ENCODE measurements around the gene SCN4B.

SCN4B gene

GRCh38 chr11:118152020-118152551 lies 537 bp downstream of the SCN4B start:
- H2AK5ac ChIP-seq (ENCODE audit: low read depth, low read length), result no peak overlapping the region
- H3K23ac ChIP-seq (ENCODE audit: low read depth, low read length, poor library complexity), result peak overlapping the region; percentile 1
- peak overlapping the region; percentile 80 for H3K18ac ChIP-seq (ENCODE audit: low read length)
- no peaks in the 10 kb centered on the region for H3K9me3 ChIP-seq (replicated peaks in 1 of 2; ENCODE audit: control insufficient read depth in 2 of 2, insufficient read depth in 1 of 2, low read depth in 1 of 2, low read length in 2 of 2)
- H3K14ac ChIP-seq (ENCODE audit: low read length), result no peak overlapping the region
- H2BK12ac ChIP-seq (ENCODE audit: low read length), result no peak overlapping the region
- no peaks in the 10 kb centered on the region for H3K79me1 ChIP-seq (ENCODE audit: low read depth, low read length)
- peak overlapping the region; percentile 44 to 80 for H3K4me3 ChIP-seq (ENCODE audit: low read length in 2 of 2)
- peaks cover 3 to 23% of the 10 kb centered on the region in 2 donors for H3K4me1 ChIP-seq (ENCODE audit: control insufficient read depth in 2 of 2, insufficient read depth in 1 of 2, low read depth in 1 of 2, low read length in 2 of 2)
- H3K36me3 ChIP-seq (replicated peaks in 1 of 2; ENCODE audit: control insufficient read depth in 2 of 2, insufficient read depth in 2 of 2, low read length in 2 of 2), result no peaks in the 10 kb centered on the region
- no peak overlapping the region for H4K8ac ChIP-seq (ENCODE audit: low read depth, low read length)
- no CpG with 5 or more reads among the region's 16 CpGs for WGBS, 2 donors (ENCODE audit: extremely low coverage in 2 of 2, insufficient read length in 2 of 2, insufficient replicate concordance in 1 of 2)
- H4K91ac ChIP-seq (ENCODE audit: low read depth, low read length, poor library complexity), result no peak overlapping the region
- peak overlapping the region; percentile 36 for H3K9ac ChIP-seq (ENCODE audit: low read depth, low read length, poor library complexity)
- H2BK15ac ChIP-seq (ENCODE audit: low read length), result peak overlapping the region; percentile 86
- H2AFZ ChIP-seq (ENCODE audit: low read length), result peak overlapping the region; percentile 98
- peaks cover 0 to 97% (median 63%) of the 10 kb centered on the region in 3 experiments for H3K27me3 ChIP-seq (ENCODE audit: control insufficient read depth in 3 of 3, insufficient read depth in 3 of 3, low read depth in 1 of 3, low read length in 3 of 3)
- no peak overlapping the region for H3K4ac ChIP-seq (ENCODE audit: low read length)
- no peak overlapping the region for H2BK120ac ChIP-seq (ENCODE audit: low read depth, low read length)
- no peak for DNase-seq (ENCODE audit: low spot score)
- peak overlapping the region; percentile 96 for H3K4me2 ChIP-seq (ENCODE audit: insufficient read depth, low read length, poor library complexity, severe bottlenecking)
- H2BK5ac ChIP-seq (ENCODE audit: low read length), result no peak overlapping the region
- no peak overlapping the region for H3K27ac ChIP-seq (replicated peaks; ENCODE audit: low read length)

- no CpG with 5 or more reads among the region's 5 CpGs for WGBS, 2 donors (ENCODE audit: extremely low coverage in 2 of 2, insufficient read length in 2 of 2, insufficient replicate concordance in 1 of 2)
These were observed 1.2 kb downstream of the SCN4B start for GRCh38 chr11:118151431-118151830.

GRCh38 chr11:118149493-118149892 lies 3.1 kb downstream of the SCN4B start:
- H2BK120ac ChIP-seq (ENCODE audit: low read depth, low read length), result no peak overlapping the region
- peak overlapping the region; percentile 55 for H2BK5ac ChIP-seq (ENCODE audit: low read length)
- peaks cover 3 to 95% (median 53%) of the 10 kb centered on the region in 3 experiments for H3K27me3 ChIP-seq (ENCODE audit: control insufficient read depth in 3 of 3, insufficient read depth in 3 of 3, low read depth in 1 of 3, low read length in 3 of 3)
- H3K4me3 ChIP-seq (ENCODE audit: low read length in 2 of 2), result no peak overlapping the region
- WGBS, 2 donors (ENCODE audit: extremely low coverage in 2 of 2, insufficient read length in 2 of 2, insufficient replicate concordance in 1 of 2), result no CpG with 5 or more reads among the region's 1 CpG
- H2BK12ac ChIP-seq (ENCODE audit: low read length), result no peak overlapping the region
- no peaks in the 10 kb centered on the region for H3K36me3 ChIP-seq (replicated peaks in 1 of 2; ENCODE audit: control insufficient read depth in 2 of 2, insufficient read depth in 2 of 2, low read length in 2 of 2)
- no peak overlapping the region for H3K9ac ChIP-seq (ENCODE audit: low read depth, low read length, poor library complexity)
- H3K14ac ChIP-seq (ENCODE audit: low read length), result no peak overlapping the region
- no peak overlapping the region for H2AFZ ChIP-seq (ENCODE audit: low read length)
- peak overlapping the region; percentile 39 for H3K18ac ChIP-seq (ENCODE audit: low read length)
- no peaks in the 10 kb centered on the region for H3K9me3 ChIP-seq (replicated peaks in 1 of 2; ENCODE audit: control insufficient read depth in 2 of 2, insufficient read depth in 1 of 2, low read depth in 1 of 2, low read length in 2 of 2)
- no peak for DNase-seq (ENCODE audit: low spot score)
- no peak overlapping the region for H3K4me2 ChIP-seq (ENCODE audit: insufficient read depth, low read length, poor library complexity, severe bottlenecking)
- H3K4me1 ChIP-seq (ENCODE audit: control insufficient read depth in 2 of 2, insufficient read depth in 1 of 2, low read depth in 1 of 2, low read length in 2 of 2), result peaks cover 3 to 9% of the 10 kb centered on the region in 2 donors
- no peak overlapping the region for H2AK5ac ChIP-seq (ENCODE audit: low read depth, low read length)
- no peak overlapping the region for H4K91ac ChIP-seq (ENCODE audit: low read depth, low read length, poor library complexity)
- H3K4ac ChIP-seq (ENCODE audit: low read length), result peak overlapping the region; percentile 13
- no peak overlapping the region for H3K27ac ChIP-seq (replicated peaks; ENCODE audit: low read length)
- H3K79me1 ChIP-seq (ENCODE audit: low read depth, low read length), result no peaks in the 10 kb centered on the region
- peak overlapping the region; percentile 13 for H3K23ac ChIP-seq (ENCODE audit: low read depth, low read length, poor library complexity)
- H4K8ac ChIP-seq (ENCODE audit: low read depth, low read length), result no peak overlapping the region
- peak overlapping the region; percentile 45 for H2BK15ac ChIP-seq (ENCODE audit: low read length)

More at GRCh38 chr11:118151431-118151830, 1.2 kb downstream of the SCN4B start:
- H3K27ac ChIP-seq (replicated peaks; ENCODE audit: low read length), result no peak overlapping the region
- peaks cover 3 to 16% of the 10 kb centered on the region in 2 donors for H3K4me1 ChIP-seq (ENCODE audit: control insufficient read depth in 2 of 2, insufficient read depth in 1 of 2, low read depth in 1 of 2, low read length in 2 of 2)
- no peaks in the 10 kb centered on the region for H3K79me1 ChIP-seq (ENCODE audit: low read depth, low read length)
- H4K8ac ChIP-seq (ENCODE audit: low read depth, low read length), result no peak overlapping the region
- no peak overlapping the region for H3K4me2 ChIP-seq (ENCODE audit: insufficient read depth, low read length, poor library complexity, severe bottlenecking)
- H3K9ac ChIP-seq (ENCODE audit: low read depth, low read length, poor library complexity), result no peak overlapping the region
- H3K9me3 ChIP-seq (replicated peaks in 1 of 2; ENCODE audit: control insufficient read depth in 2 of 2, insufficient read depth in 1 of 2, low read depth in 1 of 2, low read length in 2 of 2), result no peaks in the 10 kb centered on the region
- H4K91ac ChIP-seq (ENCODE audit: low read depth, low read length, poor library complexity), result no peak overlapping the region
- no peak overlapping the region for H2BK15ac ChIP-seq (ENCODE audit: low read length)
- no peak overlapping the region for H3K14ac ChIP-seq (ENCODE audit: low read length)
- no peak overlapping the region for H2BK120ac ChIP-seq (ENCODE audit: low read depth, low read length)
- H3K23ac ChIP-seq (ENCODE audit: low read depth, low read length, poor library complexity), result no peak overlapping the region
- DNase-seq (ENCODE audit: low spot score), result no peak
- H2BK12ac ChIP-seq (ENCODE audit: low read length), result no peak overlapping the region
- H3K36me3 ChIP-seq (replicated peaks in 1 of 2; ENCODE audit: control insufficient read depth in 2 of 2, insufficient read depth in 2 of 2, low read length in 2 of 2), result no peaks in the 10 kb centered on the region
- H3K4me3 ChIP-seq (ENCODE audit: low read length in 2 of 2), result no peak overlapping the region
- peaks cover 3 to 97% (median 60%) of the 10 kb centered on the region in 3 experiments for H3K27me3 ChIP-seq (ENCODE audit: control insufficient read depth in 3 of 3, insufficient read depth in 3 of 3, low read depth in 1 of 3, low read length in 3 of 3)
- H2BK5ac ChIP-seq (ENCODE audit: low read length), result no peak overlapping the region
- H2AFZ ChIP-seq (ENCODE audit: low read length), result no peak overlapping the region
- no peak overlapping the region for H3K4ac ChIP-seq (ENCODE audit: low read length)
- no peak overlapping the region for H2AK5ac ChIP-seq (ENCODE audit: low read depth, low read length)
- H3K18ac ChIP-seq (ENCODE audit: low read length), result no peak overlapping the region

- H2BK120ac ChIP-seq (ENCODE audit: low read depth, low read length), result no peak overlapping the region
- no peak overlapping the region for H4K8ac ChIP-seq (ENCODE audit: low read depth, low read length)
- no peak overlapping the region for H2AFZ ChIP-seq (ENCODE audit: low read length)
- DNase-seq (ENCODE audit: low spot score), result no peak
- no peak overlapping the region for H2BK5ac ChIP-seq (ENCODE audit: low read length)
- no peak overlapping the region for H3K23ac ChIP-seq (ENCODE audit: low read depth, low read length, poor library complexity)
- no peak overlapping the region for H3K9ac ChIP-seq (ENCODE audit: low read depth, low read length, poor library complexity)
- H3K14ac ChIP-seq (ENCODE audit: low read length), result no peak overlapping the region
- no CpG with 5 or more reads among the region's 2 CpGs for WGBS, 2 donors (ENCODE audit: extremely low coverage in 2 of 2, insufficient read length in 2 of 2, insufficient replicate concordance in 1 of 2)
- H3K27ac ChIP-seq (replicated peaks; ENCODE audit: low read length), result no peak overlapping the region
- H2BK12ac ChIP-seq (ENCODE audit: low read length), result no peak overlapping the region
- H3K4me2 ChIP-seq (ENCODE audit: insufficient read depth, low read length, poor library complexity, severe bottlenecking), result no peak overlapping the region
- H2AK5ac ChIP-seq (ENCODE audit: low read depth, low read length), result no peak overlapping the region
- no peaks in the 10 kb centered on the region for H3K9me3 ChIP-seq (replicated peaks in 1 of 2; ENCODE audit: control insufficient read depth in 2 of 2, insufficient read depth in 1 of 2, low read depth in 1 of 2, low read length in 2 of 2)
- H3K4me3 ChIP-seq (ENCODE audit: low read length in 2 of 2), result no peak overlapping the region
- H3K27me3 ChIP-seq (ENCODE audit: control insufficient read depth in 3 of 3, insufficient read depth in 3 of 3, low read depth in 1 of 3, low read length in 3 of 3), result peaks cover 3 to 95% (median 46%) of the 10 kb centered on the region in 3 experiments
- H3K4ac ChIP-seq (ENCODE audit: low read length), result no peak overlapping the region
- H3K79me1 ChIP-seq (ENCODE audit: low read depth, low read length), result no peaks in the 10 kb centered on the region
- H2BK15ac ChIP-seq (ENCODE audit: low read length), result no peak overlapping the region
- peaks cover 3 to 8% of the 10 kb centered on the region in 2 donors for H3K4me1 ChIP-seq (ENCODE audit: control insufficient read depth in 2 of 2, insufficient read depth in 1 of 2, low read depth in 1 of 2, low read length in 2 of 2)
- no peak overlapping the region for H3K18ac ChIP-seq (ENCODE audit: low read length)
- no peaks in the 10 kb centered on the region for H3K36me3 ChIP-seq (replicated peaks in 1 of 2; ENCODE audit: control insufficient read depth in 2 of 2, insufficient read depth in 2 of 2, low read length in 2 of 2)
- no peak overlapping the region for H4K91ac ChIP-seq (ENCODE audit: low read depth, low read length, poor library complexity)
These were observed 3.8 kb downstream of the SCN4B start for GRCh38 chr11:118148856-118149255.
